Hepatocyte (in vitro differentiated cells): ENCODE results near the gene ALG14. TPM values are rescaled to one million over a fixed set of nuclear protein-coding genes. Genes with fewer than 3 reads are reported as not detected.

Experiments
- DNase-seq: peaks from one replicate; pipeline ENCODE4 v3.0.0-alpha.2; 2016; ENCODE audit warnings: low spot score
- H2AFZ ChIP-seq: fragments of 200-600 bp; sonication (generic); 2 replicates; pipeline ENCODE4 v1.6.0; 2016; ENCODE audit warnings: antibody characterized with exemption, mild to moderate bottlenecking
- H3K27ac ChIP-seq: fragments of 200-600 bp; sonication (generic); 2 replicates; pipeline ENCODE4 v1.5.1; 2016; ENCODE audit warnings: mild to moderate bottlenecking
- H3K27me3 ChIP-seq: fragments of 200-600 bp; sonication (generic); 2 replicates; pipeline ENCODE4 v1.6.1; 2016
- H3K36me3 ChIP-seq: fragments of 200-600 bp; sonication (generic); replicated peaks from 2 replicates; pipeline ENCODE4 v1.5.1; 2016; ENCODE audit warnings: low read depth; ENCODE audit not compliant: insufficient read depth
- H3K4me1 ChIP-seq: fragments of 200-600 bp; sonication (generic); 2 replicates; pipeline ENCODE4 v1.5.1; 2016; ENCODE audit warnings: mild to moderate bottlenecking, moderate library complexity; ENCODE audit not compliant: insufficient read depth
- H3K4me2 ChIP-seq: fragments of 200-600 bp; sonication (generic); 2 replicates; pipeline ENCODE4 v1.6.0; 2016
- H3K4me3 ChIP-seq: fragments of 200-600 bp; sonication (generic); 2 replicates; pipeline ENCODE4 v1.5.1; 2016; ENCODE audit warnings: mild to moderate bottlenecking
- H3K79me2 ChIP-seq: fragments of 200-600 bp; sonication (generic); 2 replicates; pipeline ENCODE4 v1.6.0; 2017; ENCODE audit warnings: mild to moderate bottlenecking
- H3K9me2 ChIP-seq: fragments of 200-600 bp; sonication (generic); replicated peaks from 2 replicates; pipeline ENCODE4 v1.6.0; 2017; ENCODE audit warnings: mild to moderate bottlenecking; ENCODE audit not compliant: insufficient read depth
- H3K9me3 ChIP-seq: fragments of 200-600 bp; sonication (generic); 2 replicates; pipeline ENCODE4 v1.5.1; 2016; ENCODE audit warnings: low read depth, mild to moderate bottlenecking
- H4K20me1 ChIP-seq: fragments of 200-600 bp; sonication (generic); 2 replicates; pipeline ENCODE4 v1.6.0; 2016; ENCODE audit warnings: mild to moderate bottlenecking; ENCODE audit not compliant: insufficient read depth, poor library complexity, severe bottlenecking
- EZH2 ChIP-seq: fragments of 200-600 bp; sonication (generic); IDR thresholded peaks from 2 replicates; pipeline ENCODE4 v1.6.1; 2016; ENCODE audit warnings: antibody characterized with exemption, mild to moderate bottlenecking, borderline replicate concordance
- EZH2phosphoT487 ChIP-seq: fragments of 200-600 bp; sonication (generic); IDR thresholded peaks from one replicate; pipeline ENCODE4 v1.6.1; 2018; ENCODE audit warnings: antibody characterized with exemption, mild to moderate bottlenecking, low read depth, moderate library complexity; ENCODE audit not compliant: unreplicated experiment, severe bottlenecking
- WGBS: methylation state at CpG from one replicate; pipeline ENCODE4 v1.1.6; 2016; ENCODE audit warnings: low lambda C conversion rate; ENCODE audit errors: missing lambda C conversion rate; 5-methylcytosine and 5-hydroxymethylcytosine counted together
- polyA plus RNA-seq: library from polyadenylated mRNA; unstranded; fragments of >200 nt; fragmentation: Nextera tagmentation; extraction: Ambion mirVana; gene quantifications from 2 replicates; pipeline ENCODE4 v1.2.1, GENCODE V29; 2016
- total RNA-seq: library from RNA; depleted of rRNA; stranded (reverse); fragments of >200 nt; gene quantifications from 2 replicates; pipeline ENCODE4 v1.2.3, GENCODE V29; 2014
- TF ChIP-seq, protein P1 (sequence below): fragments of 200-600 bp; sonication (generic); IDR thresholded peaks from 2 replicates; pipeline ENCODE4 v1.5.1; 2016; ENCODE audit warnings: antibody characterized with exemption, mild to moderate bottlenecking; ENCODE audit not compliant: poor library complexity

Gene ALG14
- total RNA-seq (2.5 and 4.7 TPM in 2 replicates), polyA plus RNA-seq (15.2 and 22.5 TPM in 2 replicates)

- Histone ChIP-seq H4K20me1 (no peaks in the 10 kb centered on the region), H3K27me3 (no peaks in the 10 kb centered on the region), H3K4me1 (peaks cover 10% of the 10 kb centered on the region), H3K9me2 (no peaks in the 10 kb centered on the region), H2AFZ (peak within 1 kb of the TSS; percentile 97), H3K4me2 (peak within 1 kb of the TSS; percentile 81), H3K4me3 (peak within 1 kb of the TSS; percentile 77), H3K79me2 (peaks cover 3% of the 10 kb centered on the region), H3K36me3 (no peaks in the 10 kb centered on the region), H3K27ac (peak within 1 kb of the TSS; percentile 96), H3K9me3 (no peaks in the 10 kb centered on the region)
- under 1% methylated on average over 53 of the region's 53 CpGs for WGBS
- no peak for TF ChIP-seq EZH2phosphoT487
- no peak for TF ChIP-seq EZH2
- TF ChIP-seq, protein P1, sequence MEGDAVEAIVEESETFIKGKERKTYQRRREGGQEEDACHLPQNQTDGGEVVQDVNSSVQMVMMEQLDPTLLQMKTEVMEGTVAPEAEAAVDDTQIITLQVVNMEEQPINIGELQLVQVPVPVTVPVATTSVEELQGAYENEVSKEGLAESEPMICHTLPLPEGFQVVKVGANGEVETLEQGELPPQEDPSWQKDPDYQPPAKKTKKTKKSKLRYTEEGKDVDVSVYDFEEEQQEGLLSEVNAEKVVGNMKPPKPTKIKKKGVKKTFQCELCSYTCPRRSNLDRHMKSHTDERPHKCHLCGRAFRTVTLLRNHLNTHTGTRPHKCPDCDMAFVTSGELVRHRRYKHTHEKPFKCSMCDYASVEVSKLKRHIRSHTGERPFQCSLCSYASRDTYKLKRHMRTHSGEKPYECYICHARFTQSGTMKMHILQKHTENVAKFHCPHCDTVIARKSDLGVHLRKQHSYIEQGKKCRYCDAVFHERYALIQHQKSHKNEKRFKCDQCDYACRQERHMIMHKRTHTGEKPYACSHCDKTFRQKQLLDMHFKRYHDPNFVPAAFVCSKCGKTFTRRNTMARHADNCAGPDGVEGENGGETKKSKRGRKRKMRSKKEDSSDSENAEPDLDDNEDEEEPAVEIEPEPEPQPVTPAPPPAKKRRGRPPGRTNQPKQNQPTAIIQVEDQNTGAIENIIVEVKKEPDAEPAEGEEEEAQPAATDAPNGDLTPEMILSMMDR: no peak
- peak; percentile 96 for DNase-seq
These were observed at the start of gene ALG14 for GRCh38 chr1:95072532-95073419. TSS of gene ALG14 (minus strand) at chr1:95072951. CDS start at chr1:95072898, 53 bp downstream.

GRCh38 chr1:95122151-95122697 lies 49.5 kb upstream of the ALG14 start:
- Histone ChIP-seq H3K36me3 (no peaks in the 10 kb centered on the region), H3K9me2 (no peaks in the 10 kb centered on the region), H3K9me3 (no peaks in the 10 kb centered on the region), H3K4me2 (peak overlapping the region; percentile 25), H3K4me1 (peaks cover 4% of the 10 kb centered on the region), H3K27ac (peak overlapping the region; percentile 51), H3K79me2 (peaks cover 49% of the 10 kb centered on the region), H2AFZ (no peak overlapping the region), H4K20me1 (no peaks in the 10 kb centered on the region), H3K4me3 (no peak overlapping the region), H3K27me3 (no peaks in the 10 kb centered on the region)
- peak; percentile 28 for DNase-seq
- 32% methylated on average over 8 of the region's 8 CpGs for WGBS
- TF ChIP-seq EZH2: no peak
- TF ChIP-seq, protein P1: no peak
- TF ChIP-seq EZH2phosphoT487: no peak

DNA sequence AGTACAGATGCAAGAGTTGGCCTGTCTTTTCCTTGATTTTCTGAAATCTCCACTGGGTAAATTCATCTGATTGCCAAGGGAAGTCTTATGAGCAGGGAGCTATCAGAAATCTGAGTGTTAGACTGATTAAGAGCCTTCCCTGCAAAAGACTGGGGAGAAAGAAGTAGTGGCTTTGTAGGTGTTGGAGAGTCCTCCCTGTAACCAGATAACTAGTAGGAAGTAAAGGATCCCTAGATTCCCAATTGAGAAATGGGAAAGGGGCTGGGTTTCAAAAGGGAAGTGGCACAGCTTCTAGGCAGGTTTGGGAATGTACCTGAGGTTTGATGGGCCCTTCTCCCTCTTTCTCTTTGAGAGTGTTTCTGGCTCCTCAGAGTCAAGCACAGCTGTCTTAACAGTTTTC lies 46.5 kb upstream of the ALG14 start:
- Histone ChIP-seq H3K36me3 (no peaks in the 10 kb centered on the region), H3K9me3 (no peaks in the 10 kb centered on the region), H3K9me2 (no peaks in the 10 kb centered on the region), H3K27me3 (no peaks in the 10 kb centered on the region), H3K4me2 (peak overlapping the region; percentile 91), H3K4me1 (peaks cover 4% of the 10 kb centered on the region), H2AFZ (no peak overlapping the region), H3K79me2 (peaks cover 35% of the 10 kb centered on the region), H3K27ac (no peak overlapping the region), H3K4me3 (no peak overlapping the region), H4K20me1 (no peaks in the 10 kb centered on the region)
- TF ChIP-seq EZH2phosphoT487 (no peak), EZH2 (no peak)
- TF ChIP-seq, protein P1: no peak
- DNase-seq: no peak
